ENCODE measurements around the gene CLEC16A. TPM values are rescaled to one million over a fixed set of nuclear protein-coding genes. Genes with fewer than 3 reads are reported as not detected.

Gene CLEC16A
- total and polyA plus RNA-seq, 2 experiments from 2014 or later: 9.9 to 24.1 TPM

- TF ChIP-seq REST (IDR thresholded peaks at IDR 0.05; ENCODE audit: unreplicated experiment) (no peak), ZNF331 (CRISPR knock-in tag; IDR thresholded peaks at IDR 0.05; ENCODE audit: low read depth) (no peak), EZH2phosphoT487 (IDR thresholded peaks at IDR 0.05; ENCODE audit: unreplicated experiment) (no peak), NANOG (IDR thresholded peaks at IDR 0.05; ENCODE audit: borderline replicate concordance) (no peak), JUNB (IDR thresholded peaks at IDR 0.05; ENCODE audit: unreplicated experiment) (no peak), CREB1 (CRISPR knock-in tag; IDR thresholded peaks at IDR 0.05; ENCODE audit: low read depth) (no peak)
Measured at GRCh38 chr16:11171757-11172299, 227.5 kb downstream of the CLEC16A start (continued).

GRCh38 chr16:11173426-11173825 is 229.1 kb downstream of the CLEC16A start:
- DNase-seq (ENCODE audit: low spot score) (no peak), ATAC-seq (no peak)
- Histone ChIP-seq H2AFZ (no peak overlapping the region), H3K4me1 (ENCODE audit: insufficient read depth) (no peaks in the 10 kb centered on the region), H3K9me2 (ENCODE audit: insufficient read depth) (no peaks in the 10 kb centered on the region), H3K79me2 (replicated peaks; ENCODE audit: insufficient read depth) (no peaks in the 10 kb centered on the region), H3K4me3 (no peak overlapping the region), H3F3A (replicated peaks; ENCODE audit: low read depth) (no peaks in the 10 kb centered on the region; the same call in 1 of the 2 replicates), H4K20me1 (replicated peaks; ENCODE audit: insufficient read depth) (no peaks in the 10 kb centered on the region), H3K27me3 (ENCODE audit: insufficient read depth) (no peaks in the 10 kb centered on the region), H3K27ac (ENCODE audit: low read depth) (no peak overlapping the region), H3K4me2 (no peak overlapping the region), H3K36me3 (ENCODE audit: insufficient read depth) (no peaks in the 10 kb centered on the region)
- peaks cover 6% of the 10 kb centered on the region for H3K27me3 Mint-ChIP-seq (ENCODE audit: insufficient read depth, low read depth, poor library complexity)
- H3K4me3 Mint-ChIP-seq: no peak overlapping the region
- H3K4me1 Mint-ChIP-seq: no peaks in the 10 kb centered on the region
- TF ChIP-seq CTCF (conservative IDR thresholded peaks at IDR 0.05; ENCODE audit: low read depth in 2 of 2) (no peak), ZNF331 (CRISPR knock-in tag; IDR thresholded peaks at IDR 0.05; ENCODE audit: low read depth) (no peak), ZNF114 (CRISPR knock-in tag; IDR thresholded peaks at IDR 0.05) (no peak), ZNF462 (CRISPR knock-in tag; IDR thresholded peaks at IDR 0.05) (no peak), CREB1 (CRISPR knock-in tag; IDR thresholded peaks at IDR 0.05; ENCODE audit: low read depth) (no peak)
- no peaks in the 10 kb centered on the region for H3K9me3 Mint-ChIP-seq
- no peak overlapping the region for H3K27ac Mint-ChIP-seq
- no peaks in the 10 kb centered on the region; the same call in 2 of the 3 replicates for H3K36me3 Mint-ChIP-seq (ENCODE audit: low read depth)

Measured in GM23338 (cell line).